Measurements from ENCODE around the gene PPARA. TPM values are rescaled to one million over a fixed set of nuclear protein-coding genes. Genes with fewer than 3 reads are reported as not detected.
A peak's percentile ranks its signal among the peaks of the same experiment; 100 is the strongest.

Gene PPARA
- polyA plus RNA-seq, 1 donor from 2014 or later: 7.1 TPM

DNA sequence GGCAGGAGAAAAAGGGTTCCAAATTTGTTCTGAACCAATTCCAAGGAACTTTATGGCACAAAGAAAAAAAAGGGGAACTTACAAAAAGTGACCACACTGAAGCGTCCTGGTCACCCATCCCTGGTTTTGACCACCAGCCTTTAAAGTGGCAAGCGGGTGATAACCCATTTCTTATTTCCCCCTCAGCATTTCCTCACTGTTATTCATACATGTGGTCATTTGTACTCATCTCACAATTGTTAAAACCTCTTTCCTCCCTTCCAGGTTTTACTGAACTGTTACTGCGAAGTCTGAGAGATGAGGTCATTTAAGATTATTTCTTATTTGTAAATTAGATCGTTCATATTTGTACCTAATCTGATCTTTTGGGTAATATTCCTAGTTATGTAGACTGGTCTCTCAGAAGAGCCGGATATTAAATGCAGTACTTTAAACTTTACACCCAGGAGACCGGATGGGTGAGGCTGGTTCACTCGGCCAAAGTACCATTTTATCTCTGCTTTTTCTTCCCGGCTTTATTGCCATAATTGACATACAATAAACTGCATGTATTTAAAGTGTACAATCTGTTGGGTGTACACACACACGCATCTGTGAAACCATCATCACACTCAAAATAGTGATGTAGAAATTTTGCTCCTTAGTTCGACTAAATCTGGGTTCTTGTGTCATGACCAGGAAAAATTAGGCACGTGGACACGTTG is 52.7 kb downstream of the PPARA start:
- peaks cover 19% of the 10 kb centered on the region for H3K36me3 Mint-ChIP-seq
- H3K9me3 Mint-ChIP-seq: peaks cover 0 to 5% (median 0%) of the 10 kb centered on the region in 3 donors
- no peaks in the 10 kb centered on the region for H3K27me3 Mint-ChIP-seq
- no peak overlapping the region for H3K27ac Mint-ChIP-seq
- H3K4me3 Mint-ChIP-seq: no peak overlapping the region
- H3K4me1 Mint-ChIP-seq: no peaks in the 10 kb centered on the region

DNA sequence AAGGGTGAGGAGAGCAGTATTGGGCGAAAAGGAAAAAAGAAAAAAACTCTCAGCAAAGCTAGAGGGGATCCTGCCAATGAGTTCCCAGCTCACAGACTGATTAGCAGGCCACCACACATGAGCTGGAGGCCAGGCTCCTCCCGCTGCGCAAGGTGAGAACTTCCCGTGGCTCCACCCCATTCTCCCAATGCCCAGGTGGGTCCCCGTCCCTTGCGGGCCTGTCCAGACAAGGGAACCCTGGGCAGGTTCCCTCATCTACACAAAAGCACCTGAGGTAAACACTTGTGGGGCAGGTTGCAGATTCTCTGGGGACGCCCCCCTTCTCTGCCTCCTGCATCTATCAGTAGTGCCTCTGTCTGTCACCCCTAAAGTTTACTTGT is 53.3 kb downstream of the PPARA start:
- no peaks in the 10 kb centered on the region for H3K4me1 Mint-ChIP-seq
- H3K9me3 Mint-ChIP-seq: peaks cover 0 to 7% (median 2%) of the 10 kb centered on the region in 3 donors
- H3K36me3 Mint-ChIP-seq: peaks cover 19% of the 10 kb centered on the region
- no peaks in the 10 kb centered on the region for H3K27me3 Mint-ChIP-seq
- no peak overlapping the region for H3K4me3 Mint-ChIP-seq
- no peak overlapping the region for H3K27ac Mint-ChIP-seq

DNA sequence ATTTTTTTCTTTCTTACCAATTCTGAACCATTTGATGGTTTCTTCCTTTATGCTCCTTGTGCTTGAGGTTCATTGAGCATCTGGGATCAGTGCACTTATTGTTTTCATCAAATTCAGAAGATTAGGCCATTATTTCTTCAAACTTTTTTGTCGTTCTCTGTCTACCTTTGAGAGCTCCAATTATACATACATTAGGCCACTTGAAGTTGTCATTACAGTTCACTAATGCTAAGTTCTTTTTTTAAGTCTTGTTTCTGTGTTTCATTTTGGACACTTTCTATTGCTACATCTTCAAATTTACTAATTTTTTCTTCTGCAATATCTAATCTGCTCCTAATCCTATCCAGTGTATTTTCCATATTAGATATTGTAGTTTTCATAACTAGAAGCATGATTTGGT is 58.9 kb downstream of the PPARA start:
- H3K27me3 Mint-ChIP-seq: no peaks in the 10 kb centered on the region
- peaks cover 4 to 14% (median 7%) of the 10 kb centered on the region in 3 donors for H3K9me3 Mint-ChIP-seq
- H3K36me3 Mint-ChIP-seq: peaks cover 29% of the 10 kb centered on the region
- no peak overlapping the region for H3K27ac Mint-ChIP-seq
- no peaks in the 10 kb centered on the region for H3K4me1 Mint-ChIP-seq
- H3K4me3 Mint-ChIP-seq: no peak overlapping the region

DNA sequence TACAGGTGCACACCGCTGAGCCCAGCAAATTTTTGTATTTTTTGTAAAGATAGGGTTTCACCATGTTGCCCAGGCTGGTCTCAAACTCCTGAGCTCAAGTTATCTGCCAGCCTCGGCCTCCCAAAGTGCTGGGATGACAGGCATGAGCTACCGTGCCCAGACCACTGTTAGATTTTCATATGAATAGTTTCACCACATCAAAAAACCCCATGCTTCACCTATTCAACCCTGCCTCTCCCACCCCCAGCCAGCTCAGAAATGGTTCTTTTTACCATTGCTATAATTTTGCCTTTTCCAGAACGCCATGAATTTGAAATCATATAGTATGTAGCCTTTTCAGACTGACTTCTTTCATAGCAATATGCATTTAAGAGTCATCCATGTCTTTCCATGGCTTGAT is 61.9 kb downstream of the PPARA start:
- H3K4me3 Mint-ChIP-seq: no peak overlapping the region
- no peak overlapping the region for H3K27ac Mint-ChIP-seq
- peaks cover 26% of the 10 kb centered on the region for H3K36me3 Mint-ChIP-seq
- no peaks in the 10 kb centered on the region for H3K27me3 Mint-ChIP-seq
- peaks cover 4 to 12% (median 7%) of the 10 kb centered on the region in 3 donors for H3K9me3 Mint-ChIP-seq
- no peaks in the 10 kb centered on the region for H3K4me1 Mint-ChIP-seq

DNA sequence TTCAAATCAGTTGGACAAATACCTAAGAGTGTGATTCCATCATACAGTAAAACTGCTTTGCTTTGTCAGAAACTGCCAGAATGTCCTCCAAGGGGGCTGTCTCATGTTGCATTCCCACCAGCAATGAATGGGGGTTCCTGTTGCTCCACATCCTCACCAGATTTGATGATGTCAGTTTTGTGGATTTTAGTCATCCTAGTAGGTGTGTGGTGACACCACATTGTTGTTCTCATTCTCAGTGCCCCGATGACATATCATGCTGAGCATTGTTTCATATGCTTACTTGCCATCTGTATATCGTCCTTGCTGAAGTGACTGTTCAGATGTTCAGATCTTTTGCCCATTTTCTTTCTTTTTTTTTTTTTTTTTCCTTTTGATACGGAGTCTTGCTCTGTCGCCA is 62.7 kb downstream of the PPARA start:
- no peak overlapping the region for H3K4me3 Mint-ChIP-seq
- H3K4me1 Mint-ChIP-seq: no peaks in the 10 kb centered on the region
- H3K27me3 Mint-ChIP-seq: no peaks in the 10 kb centered on the region
- peaks cover 26% of the 10 kb centered on the region for H3K36me3 Mint-ChIP-seq
- peaks cover 4 to 12% (median 7%) of the 10 kb centered on the region in 3 donors for H3K9me3 Mint-ChIP-seq
- H3K27ac Mint-ChIP-seq: no peak overlapping the region

DNA sequence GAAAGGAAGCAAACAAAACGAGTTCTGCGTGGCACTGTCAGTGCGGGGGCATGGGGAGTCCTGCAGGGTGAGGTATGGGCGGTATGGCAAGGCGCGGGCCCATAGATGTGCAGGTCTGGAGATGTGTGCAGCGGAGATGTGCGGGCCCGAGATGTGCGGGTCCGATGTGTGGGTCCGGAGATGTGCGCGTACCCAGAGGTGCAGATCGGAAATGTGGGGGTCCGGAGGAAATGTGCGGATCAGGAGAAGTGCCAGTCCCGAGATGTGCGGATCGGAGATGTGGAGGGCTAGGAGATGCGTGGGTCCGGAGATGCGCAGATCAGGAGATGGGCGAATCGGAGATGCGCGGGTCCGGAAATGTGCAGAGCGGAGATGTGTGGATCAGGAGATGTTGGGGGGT is 63.8 kb downstream of the PPARA start:
- no peaks in the 10 kb centered on the region for H3K4me1 Mint-ChIP-seq
- H3K4me3 Mint-ChIP-seq: no peak overlapping the region
- H3K9me3 Mint-ChIP-seq: peaks cover 4 to 5% (median 4%) of the 10 kb centered on the region in 3 donors
- H3K27ac Mint-ChIP-seq: no peak overlapping the region
- H3K27me3 Mint-ChIP-seq: no peaks in the 10 kb centered on the region
- peaks cover 22% of the 10 kb centered on the region for H3K36me3 Mint-ChIP-seq

DNA sequence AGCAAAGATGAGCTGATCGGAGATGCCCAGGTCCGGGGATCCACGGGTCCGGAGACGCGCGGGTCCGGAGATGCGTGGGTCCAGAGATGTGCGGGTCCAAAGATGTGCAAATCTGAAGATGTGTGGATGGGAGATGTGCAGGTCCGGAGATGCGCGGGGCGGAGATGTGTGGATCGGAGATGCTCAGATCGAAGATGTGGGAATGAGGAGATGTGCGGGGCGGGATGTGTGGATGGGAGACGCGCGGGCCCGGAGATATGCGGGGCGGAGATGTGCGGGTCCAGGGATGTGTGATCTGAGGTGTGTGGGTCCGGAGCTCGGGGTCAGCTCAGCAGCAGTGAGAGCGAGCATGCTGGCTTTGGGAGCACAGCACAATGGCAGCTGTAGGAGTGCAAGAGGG is 64.3 kb downstream of the PPARA start:
- peaks cover 0 to 2% (median under 1%) of the 10 kb centered on the region in 3 donors for H3K9me3 Mint-ChIP-seq
- H3K4me1 Mint-ChIP-seq: peaks cover 0 to 2% (median 1%) of the 10 kb centered on the region in 3 donors
- no peak overlapping the region for H3K4me3 Mint-ChIP-seq
- H3K27me3 Mint-ChIP-seq: no peaks in the 10 kb centered on the region
- peak overlapping the region in 1 of 3 donors; percentile 69 for H3K27ac Mint-ChIP-seq
- peaks cover 21% of the 10 kb centered on the region for H3K36me3 Mint-ChIP-seq

DNA sequence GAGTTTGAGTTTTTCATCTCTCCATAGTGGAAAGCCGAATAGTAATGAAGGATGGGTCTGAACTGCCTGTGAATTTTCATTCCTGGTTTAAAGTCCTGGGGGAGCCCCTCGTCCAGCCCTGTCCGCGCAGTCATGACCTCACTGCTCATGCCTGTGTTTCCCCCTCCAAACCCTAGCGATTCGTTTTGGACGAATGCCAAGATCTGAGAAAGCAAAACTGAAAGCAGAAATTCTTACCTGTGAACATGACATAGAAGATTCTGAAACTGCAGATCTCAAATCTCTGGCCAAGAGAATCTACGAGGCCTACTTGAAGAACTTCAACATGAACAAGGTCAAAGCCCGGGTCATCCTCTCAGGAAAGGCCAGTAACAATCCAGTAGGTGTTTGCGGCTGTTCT is 69.3 kb downstream of the PPARA start:
- Mint-ChIP-seq H3K27ac (peak overlapping the region in 1 of 3 donors; percentile 28), H3K4me1 (peaks cover 0 to 6% (median 4%) of the 10 kb centered on the region in 3 donors), H3K4me3 (peak overlapping the region in 1 of 4 donors; percentile 58), H3K36me3 (peaks cover 13% of the 10 kb centered on the region), H3K27me3 (no peaks in the 10 kb centered on the region), H3K9me3 (no peaks in the 10 kb centered on the region)

DNA sequence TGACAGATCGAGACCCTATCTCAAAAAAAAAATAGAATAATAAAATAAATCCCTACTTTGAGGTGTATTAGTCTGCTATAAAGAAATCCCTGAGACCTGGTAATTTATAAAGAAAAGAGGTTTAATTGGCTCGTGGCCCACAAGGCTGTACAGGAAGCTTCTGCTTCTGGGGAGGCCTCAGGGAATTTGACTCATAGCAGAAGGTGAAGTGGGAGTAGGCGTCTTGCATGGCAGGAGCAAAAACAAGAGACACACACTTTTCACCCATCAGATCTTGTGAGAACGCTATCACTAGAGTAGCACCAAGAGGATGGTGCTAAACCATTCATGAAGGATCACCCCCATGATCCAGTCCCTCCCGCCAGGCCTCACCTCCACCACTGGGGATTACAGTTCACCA is 70.6 kb downstream of the PPARA start:
- Mint-ChIP-seq H3K36me3 (peaks cover 13% of the 10 kb centered on the region), H3K27me3 (no peaks in the 10 kb centered on the region), H3K27ac (peak overlapping the region in 1 of 3 donors; percentile 72), H3K4me3 (no peak overlapping the region), H3K9me3 (no peaks in the 10 kb centered on the region), H3K4me1 (peaks cover 0 to 6% (median 4%) of the 10 kb centered on the region in 3 donors)

DNA sequence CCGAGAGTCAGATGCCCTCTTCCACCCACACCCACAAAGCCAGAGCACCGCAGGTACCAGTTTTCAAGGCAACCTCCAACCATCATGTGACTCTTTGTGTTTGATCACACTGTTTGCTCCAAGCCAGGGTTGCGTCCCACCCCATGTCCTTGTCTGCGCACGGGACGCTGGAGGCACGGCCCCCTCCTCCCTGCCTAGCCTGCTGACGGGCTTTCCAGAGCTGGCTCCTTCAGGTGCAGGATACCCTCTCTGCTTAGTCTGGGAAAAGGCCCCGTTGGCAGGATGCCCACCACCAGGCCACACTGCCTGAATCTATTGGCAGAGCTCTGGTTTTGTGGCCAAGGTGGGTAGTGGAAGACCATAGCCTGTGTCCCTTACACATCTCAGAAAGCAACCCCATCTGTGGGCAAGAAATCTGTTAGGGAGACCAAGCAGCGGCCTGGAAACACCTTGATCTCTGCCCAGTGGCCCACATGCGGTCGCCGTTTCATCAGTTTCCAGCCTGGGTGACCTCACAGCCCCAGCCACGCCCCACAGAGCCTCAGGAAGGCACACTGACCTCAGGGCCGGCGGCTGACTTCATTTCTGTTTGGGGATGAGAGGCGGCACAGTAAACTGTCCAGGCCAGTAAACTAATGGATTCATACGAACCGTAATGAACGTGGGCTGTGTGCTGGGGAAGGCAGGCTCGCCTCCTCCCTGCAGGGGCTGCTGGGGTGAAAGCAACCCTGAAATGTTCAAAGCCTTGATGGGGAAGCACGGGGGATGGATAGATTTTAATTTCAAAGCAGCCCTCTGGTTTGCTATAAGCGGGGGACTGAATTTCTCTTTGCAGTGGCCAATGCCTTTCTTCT is 73.9 kb downstream of the PPARA start:
- Mint-ChIP-seq H3K27me3 (no peaks in the 10 kb centered on the region), H3K27ac (no peak overlapping the region), H3K36me3 (peaks cover 10% of the 10 kb centered on the region), H3K9me3 (no peaks in the 10 kb centered on the region), H3K4me1 (peaks cover 0 to 6% (median 4%) of the 10 kb centered on the region in 3 donors), H3K4me3 (no peak overlapping the region)

DNA sequence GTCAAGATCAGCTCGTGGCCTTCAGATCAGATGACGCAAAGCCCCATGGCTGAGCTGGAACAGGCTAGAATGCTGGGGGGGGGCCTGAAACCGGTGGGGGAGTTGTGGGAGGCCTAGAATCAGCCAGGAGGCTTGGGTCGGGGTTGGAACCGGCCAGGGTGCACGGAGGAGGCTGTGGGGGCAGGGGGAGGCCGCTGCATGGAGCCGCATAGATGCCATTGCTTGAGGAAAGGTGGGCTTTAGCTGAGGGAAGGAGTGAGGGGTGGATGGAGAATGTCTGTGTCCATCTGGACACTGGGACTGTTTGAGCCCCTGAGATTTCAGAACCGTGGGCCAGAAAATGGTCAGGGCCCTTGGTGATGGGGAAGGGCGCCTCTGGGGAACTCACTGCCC is 74.6 kb downstream of the PPARA start:
- Mint-ChIP-seq H3K27ac (no peak overlapping the region), H3K9me3 (no peaks in the 10 kb centered on the region), H3K4me3 (no peak overlapping the region), H3K27me3 (no peaks in the 10 kb centered on the region), H3K36me3 (peaks cover 9% of the 10 kb centered on the region), H3K4me1 (peaks cover 0 to 2% (median 0%) of the 10 kb centered on the region in 3 donors)

DNA sequence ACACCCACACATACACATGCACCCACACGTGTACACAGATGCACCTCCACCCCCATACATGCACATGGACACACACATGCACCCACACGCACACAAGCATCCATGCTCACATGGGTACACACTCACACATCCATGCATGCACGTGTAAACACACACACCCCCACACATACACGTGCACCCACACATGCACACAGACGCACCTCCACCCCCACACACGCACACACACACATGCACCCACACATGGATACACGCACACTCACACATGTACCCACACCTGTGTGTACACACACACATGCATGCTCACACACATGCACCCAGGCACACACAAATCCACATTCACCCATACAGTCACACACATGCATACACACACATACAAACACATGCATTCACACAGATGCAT is 75.3 kb downstream of the PPARA start:
- peak overlapping the region in 2 of 3 donors; percentile 0 to 82 for H3K27ac Mint-ChIP-seq
- peaks cover 9% of the 10 kb centered on the region for H3K36me3 Mint-ChIP-seq
- H3K4me1 Mint-ChIP-seq: peaks cover 0 to 2% (median 0%) of the 10 kb centered on the region in 3 donors
- no peaks in the 10 kb centered on the region for H3K27me3 Mint-ChIP-seq
- no peak overlapping the region for H3K4me3 Mint-ChIP-seq
- no peaks in the 10 kb centered on the region for H3K9me3 Mint-ChIP-seq

DNA sequence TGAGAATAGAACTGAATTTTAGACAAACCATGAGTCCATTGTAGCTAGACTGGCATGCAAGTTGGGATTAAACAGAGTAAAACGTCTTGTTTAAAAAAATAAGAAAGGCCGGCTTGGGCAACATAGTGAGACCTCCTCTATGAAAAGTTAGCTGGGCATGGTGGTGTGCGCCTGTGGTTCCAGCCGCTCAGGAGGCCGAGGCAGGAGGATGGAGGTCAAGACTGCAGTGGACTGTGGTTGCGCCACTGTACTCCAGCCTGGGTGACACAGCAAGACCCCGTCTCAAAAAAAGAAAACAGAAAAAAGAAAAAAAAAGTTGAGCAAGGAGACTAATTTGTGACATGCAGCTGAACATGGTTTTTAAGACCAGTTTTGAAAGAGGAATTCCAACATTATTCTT is 76.3 kb downstream of the PPARA start:
- H3K4me1 Mint-ChIP-seq: no peaks in the 10 kb centered on the region
- H3K36me3 Mint-ChIP-seq: peaks cover 5% of the 10 kb centered on the region
- H3K27me3 Mint-ChIP-seq: no peaks in the 10 kb centered on the region
- H3K9me3 Mint-ChIP-seq: no peaks in the 10 kb centered on the region
- no peak overlapping the region for H3K27ac Mint-ChIP-seq
- no peak overlapping the region for H3K4me3 Mint-ChIP-seq

DNA sequence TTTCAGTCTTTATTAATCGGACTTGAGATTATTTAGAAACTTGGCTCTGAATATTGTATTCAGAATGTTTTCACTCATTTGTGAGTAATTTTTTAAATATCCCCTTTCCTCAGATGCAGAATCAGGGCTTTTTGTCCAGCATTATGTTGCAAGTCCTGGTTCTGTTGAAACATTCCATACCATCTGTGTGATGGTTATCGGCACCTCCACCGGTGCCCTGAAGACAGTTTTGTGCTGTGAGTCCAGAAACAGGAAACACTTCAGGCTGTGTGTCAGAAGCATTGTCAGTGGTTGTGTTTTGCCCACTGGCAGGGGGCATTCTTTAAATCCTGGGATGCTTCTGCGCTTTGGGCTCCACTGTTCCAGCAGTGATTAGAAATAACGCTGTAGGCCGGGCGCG is 79.4 kb downstream of the PPARA start:
- Mint-ChIP-seq H3K36me3 (peaks cover 1% of the 10 kb centered on the region), H3K27me3 (no peaks in the 10 kb centered on the region), H3K27ac (no peak overlapping the region), H3K4me3 (no peak overlapping the region), H3K9me3 (no peaks in the 10 kb centered on the region), H3K4me1 (no peaks in the 10 kb centered on the region)

DNA sequence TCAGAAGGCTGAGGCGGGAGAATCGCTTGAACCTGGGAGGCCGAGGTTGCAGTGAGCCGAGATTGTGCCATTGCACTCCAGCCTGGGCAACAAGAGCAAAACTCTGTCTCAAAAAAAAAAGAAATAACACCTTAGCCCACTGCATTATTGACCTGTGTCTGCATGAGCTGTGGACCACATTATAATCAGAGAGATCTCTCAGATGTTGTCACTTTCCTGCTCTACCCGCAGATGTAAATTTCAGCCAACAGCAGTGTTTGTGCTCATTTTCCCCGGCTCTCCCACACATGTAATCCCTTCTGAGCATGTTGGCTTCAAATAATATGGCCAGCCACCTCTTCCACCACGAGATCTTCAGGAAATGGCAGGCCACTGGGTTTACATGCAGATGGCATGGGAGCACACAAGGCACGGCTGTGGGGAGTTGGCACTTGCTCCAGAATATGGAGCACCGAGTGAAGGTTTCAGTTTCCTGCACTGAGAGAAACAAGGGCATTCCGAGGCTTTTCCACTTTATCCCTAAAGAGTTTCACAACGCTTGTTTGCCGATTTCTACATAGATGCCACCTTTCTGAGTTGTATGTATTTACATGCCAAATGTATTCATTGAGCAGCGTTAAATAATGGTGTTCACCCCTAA is 80.1 kb downstream of the PPARA start:
- no peaks in the 10 kb centered on the region for H3K4me1 Mint-ChIP-seq
- no peaks in the 10 kb centered on the region for H3K9me3 Mint-ChIP-seq
- no peak overlapping the region for H3K27ac Mint-ChIP-seq
- no peak overlapping the region for H3K4me3 Mint-ChIP-seq
- H3K36me3 Mint-ChIP-seq: peaks cover 6% of the 10 kb centered on the region
- no peaks in the 10 kb centered on the region for H3K27me3 Mint-ChIP-seq

All from IgD-negative memory B cell (primary cell).